ENCODE results near the gene PDK2.
A peak's percentile ranks its signal among the peaks of the same experiment; 100 is the strongest.

PDK2 gene

GRCh38 chr17:50139950-50140885 lies 45.1 kb downstream of the PDK2 start:
- peak; percentile 35 for DNase-seq

GRCh38 chr17:50141026-50141744 lies 46.0 kb downstream of the PDK2 start:
- DNase-seq: no peak

- DNase-seq: no peak
These were observed 46.6 kb downstream of the PDK2 start for GRCh38 chr17:50141745-50142110.

- DNase-seq: no peak
These were observed 48.5 kb downstream of the PDK2 start for GRCh38 chr17:50143461-50144176.

- DNase-seq: no peak
These were observed 49.2 kb downstream of the PDK2 start for GRCh38 chr17:50144355-50144754.

- DNase-seq: no peak
These were observed 49.8 kb downstream of the PDK2 start for GRCh38 chr17:50144845-50145531.

- DNase-seq: no peak
These were observed 50.5 kb downstream of the PDK2 start for GRCh38 chr17:50145532-50146229.

- no peak for DNase-seq
These were observed 51.2 kb downstream of the PDK2 start for GRCh38 chr17:50146230-50146926.

- DNase-seq: no peak
These were observed 51.9 kb downstream of the PDK2 start for GRCh38 chr17:50146927-50147665.

- DNase-seq: no peak
These were observed 52.7 kb downstream of the PDK2 start for GRCh38 chr17:50147841-50148225.

GRCh38 chr17:50148226-50149090 lies 53.3 kb downstream of the PDK2 start:
- DNase-seq: no peak

GRCh38 chr17:50149091-50149416 lies 53.9 kb downstream of the PDK2 start:
- DNase-seq: no peak

GRCh38 chr17:50149417-50150353 lies 54.5 kb downstream of the PDK2 start:
- peak; percentile 26 for DNase-seq

- DNase-seq: no peak
These were observed 55.3 kb downstream of the PDK2 start, which contains the start of gene PPP1R9B for GRCh38 chr17:50150354-50151040. TSS of gene PPP1R9B (minus strand) at chr17:50150677. CDS start at chr17:50150513, 164 bp downstream.

- peak; percentile 90 for DNase-seq
These were observed 56.1 kb downstream of the PDK2 start for GRCh38 chr17:50151041-50151936.

- DNase-seq: peak; percentile 83
These were observed 56.9 kb downstream of the PDK2 start for GRCh38 chr17:50151937-50152547.
